Measurements from ENCODE around the gene HACE1.
"Not testable (repeated sequence)": the region's sequence is repeated elsewhere in the genome, so short reads cannot be mapped to it uniquely, and the experiment has no call there.

Gene HACE1

DNA sequence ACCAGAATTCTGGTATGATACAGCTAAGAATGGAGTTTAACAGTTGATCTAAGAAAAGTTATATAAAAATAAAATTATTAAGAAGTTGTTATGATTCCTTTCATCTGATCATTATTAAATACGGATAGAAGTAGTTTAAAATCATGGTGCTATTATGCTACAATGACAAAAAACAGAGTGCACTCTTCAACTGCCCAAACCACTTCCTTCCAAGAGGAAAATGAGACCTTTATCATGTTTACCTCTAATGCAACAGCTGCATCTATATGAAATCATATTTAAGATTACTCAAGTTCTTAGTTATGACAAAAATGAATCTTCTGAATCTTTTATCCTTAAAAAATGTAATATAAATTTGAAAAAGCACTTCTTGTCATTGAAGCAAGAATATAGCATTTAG is 31.2 kb downstream of the HACE1 start:
- no peak for DNase-seq (ENCODE audit: low spot score)

DNA sequence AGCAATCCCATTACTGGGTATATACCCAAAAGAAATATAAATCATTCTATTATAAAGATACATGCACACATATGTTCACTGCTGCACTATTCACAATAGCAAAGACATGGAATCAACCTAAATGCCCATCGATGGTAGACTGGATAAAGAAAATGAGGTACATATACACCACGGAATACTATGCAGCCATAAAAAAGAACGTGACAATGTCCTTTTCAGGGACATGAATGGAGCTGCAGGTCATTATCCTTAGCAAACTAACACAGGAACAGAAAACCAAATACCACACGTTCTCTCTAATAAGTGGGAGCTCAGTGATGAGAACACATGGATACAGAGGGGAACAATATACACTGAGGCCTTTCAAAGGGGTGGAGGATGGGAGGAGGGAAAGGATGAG is 38.9 kb downstream of the HACE1 start:
- not testable (repeated sequence) for DNase-seq (ENCODE audit: low spot score)

DNA sequence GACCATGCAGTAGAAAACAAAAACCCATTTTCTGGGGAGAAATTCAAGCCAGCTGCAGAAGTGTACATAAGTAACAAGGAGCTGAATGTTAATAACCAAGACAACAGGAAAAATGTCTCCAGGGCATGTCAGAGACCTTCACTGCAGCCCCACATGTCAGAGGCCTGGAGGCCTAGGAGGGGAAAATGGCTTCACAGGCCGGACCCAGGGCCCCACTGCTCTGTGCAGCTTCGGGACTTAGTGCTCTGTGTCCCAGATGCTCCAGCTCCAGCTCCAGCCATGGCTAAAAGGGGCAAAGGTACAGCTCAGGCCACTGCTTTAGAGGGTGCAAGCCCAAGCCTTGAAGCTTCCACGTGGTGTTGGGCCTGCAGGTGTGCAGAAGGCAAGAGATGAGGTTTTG is 43.6 kb downstream of the HACE1 start:
- no peak for DNase-seq (ENCODE audit: low spot score)

GRCh38 chr6:104814743-104815142 is 45.0 kb downstream of the HACE1 start:
- DNase-seq (ENCODE audit: low spot score) = no peak

GRCh38 chr6:104813552-104813951 is 46.2 kb downstream of the HACE1 start:
- DNase-seq (ENCODE audit: low spot score) = no peak

DNA sequence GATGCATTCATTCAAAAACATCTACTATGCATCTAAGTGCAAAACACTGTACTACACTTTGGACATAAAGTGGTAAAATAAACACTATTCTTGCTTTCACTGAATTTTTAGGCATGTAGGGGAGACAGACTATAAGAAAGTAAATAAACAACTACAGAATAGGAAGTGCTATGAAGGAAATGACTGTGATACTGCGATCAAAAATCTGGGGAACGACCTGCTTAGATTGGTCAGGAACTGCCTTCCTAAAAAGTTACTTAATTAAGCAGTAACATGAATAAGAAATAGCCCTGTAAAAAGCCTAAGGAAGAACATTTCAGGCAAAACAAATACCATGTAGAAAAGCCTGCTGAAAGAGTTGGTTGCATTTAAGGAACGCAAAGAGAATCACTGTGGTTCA is 50.6 kb downstream of the HACE1 start:
- DNase-seq (ENCODE audit: low spot score) = no peak

GRCh38 chr6:104805335-104805734 is 54.4 kb downstream of the HACE1 start:
- DNase-seq (ENCODE audit: low spot score) = not testable (repeated sequence)

- no peak for DNase-seq (ENCODE audit: low spot score)
Observed at GRCh38 chr6:104799134-104799657, 60.5 kb downstream of the HACE1 start.

GRCh38 chr6:104796031-104796785 is 63.5 kb downstream of the HACE1 start:
- no peak for DNase-seq (ENCODE audit: low spot score)

DNA sequence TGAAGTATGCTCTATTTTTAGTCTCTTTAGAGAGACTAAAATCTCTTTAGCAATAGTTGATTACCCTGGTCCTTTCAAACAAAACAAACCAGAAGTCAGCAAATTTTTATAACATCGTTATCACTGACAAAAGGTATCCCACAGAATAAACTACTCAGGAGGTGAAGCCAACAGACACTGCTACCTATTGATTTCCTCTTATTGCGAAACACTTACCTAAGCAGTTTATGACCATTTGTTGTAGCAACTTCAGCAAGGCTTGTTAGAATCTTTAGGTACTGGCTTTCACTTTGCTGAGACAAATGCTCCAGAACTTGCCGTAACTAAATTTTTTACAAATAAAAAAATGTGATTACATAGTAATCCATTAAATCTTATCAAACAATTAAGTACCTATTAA is 64.4 kb downstream of the HACE1 start:
- DNase-seq (ENCODE audit: low spot score) = no peak

DNA sequence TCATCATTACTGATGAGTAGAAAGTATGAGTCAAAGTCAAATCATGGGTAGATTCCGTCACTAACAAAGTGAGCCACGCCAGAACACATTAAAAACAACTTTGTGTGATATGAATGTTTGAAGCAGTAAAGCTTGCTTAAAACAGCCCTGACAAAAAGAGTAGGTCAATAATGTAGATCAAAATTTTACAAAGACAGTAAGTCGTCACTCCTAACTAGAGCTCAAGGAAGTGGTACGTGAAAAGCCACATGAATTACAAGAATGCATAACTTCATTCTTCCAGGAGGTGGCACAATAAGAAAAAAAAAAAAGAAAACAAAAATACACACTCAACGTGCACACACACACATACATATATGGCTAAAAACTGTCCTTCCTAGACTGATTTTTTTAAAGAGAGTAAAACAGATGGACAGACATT is 69.9 kb downstream of the HACE1 start:
- peak; percentile 38 for DNase-seq (ENCODE audit: low spot score)

DNA sequence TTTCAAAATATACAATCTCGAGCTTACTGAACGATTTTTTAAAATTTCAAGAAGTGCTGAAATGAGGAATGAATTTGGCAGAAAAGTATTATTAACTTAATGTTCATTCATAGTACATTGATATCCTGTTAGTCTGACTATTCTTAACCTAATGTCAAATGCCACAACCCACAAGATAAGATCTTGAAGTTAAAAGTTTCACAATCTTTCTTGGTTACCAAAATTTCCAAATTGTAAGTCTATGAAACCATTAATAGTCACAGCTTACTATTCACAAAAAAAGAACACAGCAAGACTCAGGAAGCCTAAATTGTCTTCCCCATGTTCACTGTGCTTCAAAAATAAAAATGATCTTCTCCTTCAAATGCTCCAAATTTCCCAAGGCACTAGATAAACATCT is 71.3 kb downstream of the HACE1 start:
- DNase-seq (ENCODE audit: low spot score) = peak; percentile 36

- DNase-seq (ENCODE audit: low spot score) = no peak
Observed at GRCh38 chr6:104787305-104787704, 72.4 kb downstream of the HACE1 start.

DNA sequence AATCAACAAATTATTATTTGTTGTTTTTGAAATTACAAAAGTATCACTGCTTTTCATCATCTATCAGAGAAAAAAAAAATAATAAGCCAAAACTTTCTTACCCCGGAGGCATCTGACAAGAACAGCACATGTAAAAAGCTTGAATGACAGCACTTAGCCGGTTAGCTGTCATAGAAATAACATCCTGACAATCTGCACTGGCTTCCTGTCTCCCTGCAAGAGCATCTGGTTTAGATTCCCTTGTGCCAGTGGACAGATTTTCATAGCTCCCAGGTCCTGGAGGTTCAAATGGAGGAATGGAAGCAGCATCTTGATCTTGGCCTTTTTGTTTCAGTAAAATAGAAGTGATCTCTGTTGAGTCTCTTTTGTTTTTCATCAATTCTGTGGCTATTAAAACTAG is 74.8 kb downstream of the HACE1 start:
- DNase-seq (ENCODE audit: low spot score) = no peak

GRCh38 chr6:104771258-104771832 is 88.4 kb downstream of the HACE1 start:
- DNase-seq (ENCODE audit: low spot score) = peak; percentile 17

GRCh38 chr6:104768906-104769305 is 90.8 kb downstream of the HACE1 start:
- DNase-seq (ENCODE audit: low spot score) = no peak

DNA sequence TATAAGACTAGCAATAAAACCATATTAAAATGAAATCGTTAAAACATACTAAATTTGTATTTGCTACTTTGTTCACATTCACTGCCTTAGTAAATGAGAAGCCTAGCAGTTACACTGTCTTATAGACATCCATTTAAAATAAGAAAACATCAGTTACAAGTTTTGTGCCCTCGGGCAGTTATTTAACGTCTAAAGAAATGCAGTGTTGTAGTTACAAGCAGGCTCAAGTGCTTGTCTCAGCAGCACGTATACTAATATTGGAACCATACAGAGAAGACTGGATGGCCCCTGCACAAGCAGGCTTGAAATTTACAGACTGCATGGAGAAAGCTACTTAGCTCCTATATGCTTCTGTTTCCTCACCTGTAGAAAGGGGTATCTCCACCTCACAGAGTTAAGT is 93.1 kb downstream of the HACE1 start:
- DNase-seq (ENCODE audit: low spot score) = no peak

DNA sequence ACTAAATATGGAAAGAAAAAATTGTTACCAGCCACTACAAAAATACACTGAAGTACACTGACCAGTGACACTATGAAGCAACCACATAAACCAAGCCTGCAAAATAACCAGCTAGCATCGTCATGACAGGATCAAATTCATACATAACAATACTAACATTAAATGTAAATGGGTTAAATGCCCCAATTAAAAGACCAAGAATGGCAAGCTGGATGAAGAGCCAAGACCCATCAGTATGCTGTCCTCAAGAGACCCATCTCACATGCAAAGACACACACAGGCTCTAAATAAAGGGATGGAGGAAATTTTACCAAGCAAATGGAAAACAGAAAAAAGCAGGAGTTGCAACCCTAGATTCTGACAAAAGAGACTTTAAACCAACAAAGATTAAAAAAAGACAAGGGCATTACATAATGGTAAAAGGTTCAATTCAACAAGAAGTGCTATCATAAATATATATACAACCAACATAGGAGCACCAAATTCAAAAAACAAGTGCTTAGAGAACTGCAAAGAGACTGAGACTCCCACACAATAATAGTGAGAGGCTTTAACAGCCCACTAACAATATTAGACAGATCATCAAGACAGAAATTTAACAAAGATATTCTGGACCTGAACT is 104.8 kb downstream of the HACE1 start:
- DNase-seq (ENCODE audit: low spot score) = no peak

DNA sequence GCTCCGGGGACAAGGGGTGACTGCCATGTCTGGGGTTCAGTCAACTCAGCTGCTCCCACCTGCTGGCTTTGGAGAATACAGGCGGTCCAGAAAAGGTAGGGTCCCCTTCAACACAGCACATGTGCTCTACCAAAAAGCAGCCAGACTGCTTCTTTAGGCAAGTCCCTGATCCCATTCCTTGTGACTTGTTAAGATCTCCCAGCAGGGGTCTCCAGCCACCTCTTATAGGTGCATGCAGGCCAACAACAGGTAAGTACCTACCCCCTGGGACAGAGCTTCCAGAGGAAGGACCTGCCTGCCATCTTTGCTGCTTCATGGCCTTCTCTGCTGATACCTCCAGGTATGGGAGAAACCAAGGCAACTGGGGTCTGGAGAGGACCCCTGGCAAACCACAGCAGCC is 106.5 kb downstream of the HACE1 start:
- DNase-seq (ENCODE audit: low spot score) = no peak

DNA sequence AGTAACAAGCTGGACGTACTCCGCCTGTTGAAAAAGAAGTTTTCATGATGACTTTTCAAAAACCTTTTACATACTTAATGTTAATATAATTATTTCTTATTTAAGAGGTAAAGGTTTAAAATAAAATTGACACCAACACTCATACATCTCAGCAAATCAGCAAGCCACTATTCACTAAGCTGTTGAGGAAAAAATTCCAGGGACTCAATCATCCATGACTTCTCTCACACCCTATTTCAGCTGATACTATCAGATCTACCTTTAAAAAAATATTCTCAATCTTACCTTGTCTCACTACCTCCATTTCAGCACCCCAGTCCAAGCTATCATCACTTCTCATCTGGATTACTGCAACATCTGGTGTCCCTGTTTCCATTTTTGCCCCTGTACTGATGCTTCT is 109.3 kb downstream of the HACE1 start:
- no peak for DNase-seq (ENCODE audit: low spot score)

GRCh38 chr6:104739124-104739523 is 120.6 kb downstream of the HACE1 start:
- DNase-seq (ENCODE audit: low spot score) = not testable (repeated sequence)

DNA sequence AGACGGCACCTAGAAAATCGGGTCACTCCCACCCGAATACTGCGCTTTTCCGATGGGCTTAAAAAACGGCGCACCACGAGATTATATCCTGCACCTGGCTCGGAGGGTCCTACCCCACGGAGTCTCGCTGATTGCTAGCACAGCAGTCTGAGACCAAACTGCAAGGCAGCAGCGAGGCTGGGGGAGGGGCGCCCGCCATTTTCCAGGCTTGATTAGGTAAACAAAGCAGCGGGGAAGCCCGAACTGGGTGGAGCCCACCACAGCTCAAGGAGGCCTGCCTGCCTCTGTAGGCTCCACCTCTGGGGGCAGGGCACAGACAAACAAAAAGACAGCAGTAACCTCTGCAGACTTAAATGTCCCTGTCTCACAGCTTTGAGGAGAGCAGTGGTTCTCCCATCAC is 122.2 kb downstream of the HACE1 start:
- DNase-seq (ENCODE audit: low spot score) = not testable (repeated sequence)

GRCh38 chr6:104736545-104736944 is 123.2 kb downstream of the HACE1 start:
- DNase-seq (ENCODE audit: low spot score) = no peak
